ENCODE results near the gene TTLL11. TPM values are rescaled to one million over a fixed set of nuclear protein-coding genes. Genes with fewer than 3 reads are reported as not detected.
"Not testable (repeated sequence)": the region's sequence is repeated elsewhere in the genome, so short reads cannot be mapped to it uniquely, and the experiment has no call there.

The TTLL11 gene
- total RNA-seq, 4 donors from 2014 or later, result 9.1 to 47.4 (median 11.3) TPM

- no peak overlapping the region for H3K27ac ChIP-seq
- in situ Hi-C loops (cut with MboI; ENCODE audit: low pct_ligation_motif_present in 1 of 4, low pct_unique_long_range_greater_than_20kb in 1 of 4, low sequenced_read_pairs in 3 of 4) (no loop called here), intact Hi-C loops (cut with DNase I; ENCODE audit: low total_unique reads) (loop anchor here (1.0 kb wide), 1 partner anchor 49 kb away; no protein-coding TSS in a partner anchor)
- no peaks in the 10 kb centered on the region for H3K9me3 ChIP-seq
- no peak overlapping the region for H3K4me3 ChIP-seq
- no peaks in the 10 kb centered on the region for H3K4me1 ChIP-seq
- DNase-seq, result no peak
- no peaks in the 10 kb centered on the region for H3K27me3 ChIP-seq
- 62 to 81% methylated on average over 2 of the region's 2 CpGs for WGBS, 2 donors (ENCODE audit: low coverage in 1 of 2)
- TF ChIP-seq CTCF (IDR thresholded peaks at IDR 0.05) (no peak), EP300 (IDR thresholded peaks at IDR 0.05; ENCODE audit: low read depth) (no peak), POLR2A (IDR thresholded peaks at IDR 0.05) (no peak), POLR2AphosphoS5 (IDR thresholded peaks at IDR 0.05) (no peak)
- no peaks in the 10 kb centered on the region for H3K36me3 ChIP-seq
Measured at GRCh38 chr9:121797081-121797480, 296.0 kb downstream of the TTLL11 start.

GRCh38 chr9:121794334-121794733 lies 298.8 kb downstream of the TTLL11 start:
- in situ Hi-C loops (cut with MboI; ENCODE audit: low pct_ligation_motif_present in 1 of 4, low pct_unique_long_range_greater_than_20kb in 1 of 4, low sequenced_read_pairs in 3 of 4); H3K27ac ChIP-seq; DNase-seq; H3K36me3 ChIP-seq; intact Hi-C loops (cut with DNase I; ENCODE audit: low total_unique reads); H3K4me3 ChIP-seq; H3K9me3 ChIP-seq; H3K27me3 ChIP-seq; H3K4me1 ChIP-seq: not testable (repeated sequence)
- WGBS, 2 donors (ENCODE audit: low coverage in 1 of 2), result 81 to 100% methylated on average over 1 to 6 of the region's 6 CpGs

- H3K36me3 ChIP-seq; in situ Hi-C loops (cut with MboI; ENCODE audit: low pct_ligation_motif_present in 1 of 4, low pct_unique_long_range_greater_than_20kb in 1 of 4, low sequenced_read_pairs in 3 of 4); H3K9me3 ChIP-seq; H3K27me3 ChIP-seq; H3K4me1 ChIP-seq; DNase-seq; intact Hi-C loops (cut with DNase I; ENCODE audit: low total_unique reads); H3K4me3 ChIP-seq; H3K27ac ChIP-seq: not testable (repeated sequence)
- 88% methylated on average over 10 of the region's 10 CpGs; no CpG with 5 or more reads in 1 of the 2 donors for WGBS, 2 donors (ENCODE audit: low coverage in 1 of 2)
Measured at GRCh38 chr9:121792476-121792875, 300.6 kb downstream of the TTLL11 start.

GRCh38 chr9:121790841-121791240 lies 302.3 kb downstream of the TTLL11 start:
- in situ Hi-C loops (cut with MboI; ENCODE audit: low pct_ligation_motif_present in 1 of 4, low pct_unique_long_range_greater_than_20kb in 1 of 4, low sequenced_read_pairs in 3 of 4), result no loop called here
- no peaks in the 10 kb centered on the region for H3K9me3 ChIP-seq
- no peak for TF ChIP-seq POLR2AphosphoS5 (IDR thresholded peaks at IDR 0.05)
- no peak for TF ChIP-seq EP300 (IDR thresholded peaks at IDR 0.05; ENCODE audit: low read depth)
- no peak for TF ChIP-seq CTCF (IDR thresholded peaks at IDR 0.05)
- TF ChIP-seq POLR2A (IDR thresholded peaks at IDR 0.05), result no peak

DNA sequence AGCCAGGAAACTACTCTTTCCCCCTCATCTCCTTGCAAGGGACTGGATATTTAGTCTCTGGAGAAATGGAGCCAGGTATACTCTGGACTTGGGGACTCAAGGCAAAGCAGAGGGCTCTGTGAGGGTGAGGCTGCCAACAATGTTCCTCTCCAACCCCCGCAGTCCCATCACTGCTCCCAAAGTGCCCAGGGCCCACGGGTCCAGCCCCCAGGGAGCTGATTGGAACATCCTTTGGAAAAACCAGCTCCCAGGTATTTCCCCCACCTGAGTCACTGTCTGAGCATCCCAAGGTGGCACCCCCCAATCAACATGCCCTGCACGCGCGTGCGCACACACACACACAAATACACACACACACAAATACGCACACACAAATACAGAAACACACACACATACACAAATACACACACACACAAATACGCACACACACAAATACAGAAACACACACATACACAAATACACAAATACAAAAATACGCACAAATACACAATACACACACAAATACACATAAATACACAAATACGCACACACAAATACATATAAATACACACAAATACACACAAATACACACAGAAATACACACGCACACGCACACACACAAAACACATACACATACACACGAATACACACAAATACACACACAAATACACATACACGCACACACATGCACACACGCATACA lies 304.3 kb downstream of the TTLL11 start:
- Histone ChIP-seq H3K27me3 (no peaks in the 10 kb centered on the region), H3K4me3 (no peak overlapping the region), H3K36me3 (no peaks in the 10 kb centered on the region), H3K27ac (no peak overlapping the region), H3K4me1 (no peaks in the 10 kb centered on the region), H3K9me3 (no peaks in the 10 kb centered on the region)
- intact Hi-C loops (cut with DNase I; ENCODE audit: low total_unique reads), result no loop called here
- 78 to 87% methylated on average over 9 to 15 of the region's 15 CpGs for whole genome bisulfite sequencing, 2 donors (ENCODE audit: low coverage in 1 of 2)
- no peak for TF ChIP-seq CTCF (IDR thresholded peaks at IDR 0.05)
- no peak for TF ChIP-seq POLR2A (IDR thresholded peaks at IDR 0.05)
- no peak for TF ChIP-seq POLR2AphosphoS5 (IDR thresholded peaks at IDR 0.05)
- TF ChIP-seq EP300 (IDR thresholded peaks at IDR 0.05; ENCODE audit: low read depth), result no peak
- in situ Hi-C loops (cut with MboI; ENCODE audit: low pct_ligation_motif_present in 1 of 4, low pct_unique_long_range_greater_than_20kb in 1 of 4, low sequenced_read_pairs in 3 of 4), result no loop called here
- DNase-seq, result no peak

More at GRCh38 chr9:121790841-121791240, 302.3 kb downstream of the TTLL11 start:
- no peak overlapping the region for H3K27ac ChIP-seq
- H3K4me1 ChIP-seq, result no peaks in the 10 kb centered on the region
- 82 to 90% methylated on average over 2 to 14 of the region's 14 CpGs for WGBS, 2 donors (ENCODE audit: low coverage in 1 of 2)
- intact Hi-C loops (cut with DNase I; ENCODE audit: low total_unique reads), result no loop called here
- no peak for DNase-seq
- no peaks in the 10 kb centered on the region for H3K27me3 ChIP-seq
- no peaks in the 10 kb centered on the region for H3K36me3 ChIP-seq
- no peak overlapping the region for H3K4me3 ChIP-seq

Measured in transverse colon (tissue), 4 donors.